ENCODE data around the gene EIF4G1.

EIF4G1 gene

DNA sequence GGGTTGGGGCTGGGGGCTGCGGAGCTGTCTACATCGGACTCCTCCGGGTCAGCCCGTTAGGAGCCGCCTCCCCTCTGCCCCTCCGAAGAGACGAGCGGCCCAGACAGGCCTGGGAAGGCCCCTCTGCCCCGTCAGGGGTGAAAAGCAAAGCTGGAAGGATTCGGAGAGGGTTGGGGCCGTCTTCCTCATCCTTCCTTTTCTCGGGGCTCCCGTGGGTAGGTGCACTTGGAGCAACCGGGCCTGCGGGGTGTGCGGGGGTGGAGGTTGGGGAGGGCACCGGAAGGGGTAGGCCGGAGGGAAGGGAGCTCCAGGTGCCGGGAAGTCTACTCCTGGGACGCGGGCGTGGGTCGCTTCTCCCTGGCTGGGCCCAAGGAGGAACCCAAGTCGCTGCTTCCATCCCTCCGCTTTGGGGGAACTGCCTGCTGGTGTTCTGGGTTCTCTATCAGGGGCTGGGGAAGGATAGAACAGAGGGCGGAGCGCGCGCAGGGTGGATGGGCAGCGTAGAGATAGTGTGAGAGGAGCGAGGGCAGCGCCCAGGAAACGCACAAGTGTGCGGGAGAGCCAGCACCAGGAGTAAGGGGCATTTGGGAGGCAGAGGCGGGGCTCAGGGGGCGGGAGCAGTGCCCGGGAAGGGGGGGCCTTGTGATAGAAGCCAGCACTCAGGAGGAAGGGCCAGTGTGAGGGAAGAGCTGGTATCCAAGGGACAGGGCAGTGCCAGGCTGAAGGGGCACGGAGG lies 47.7 kb downstream of the EIF4G1 start:
- peak in 1 of 2 donors; percentile 20 for DNase-seq (ENCODE audit: low read depth in 1 of 2, low spot score in 1 of 2)

GRCh38 chr3:184362668-184363546 lies 48.5 kb downstream of the EIF4G1 start:
- peak; percentile 87 to 91 for DNase-seq (ENCODE audit: low read depth in 1 of 2, low spot score in 1 of 2)

DNA sequence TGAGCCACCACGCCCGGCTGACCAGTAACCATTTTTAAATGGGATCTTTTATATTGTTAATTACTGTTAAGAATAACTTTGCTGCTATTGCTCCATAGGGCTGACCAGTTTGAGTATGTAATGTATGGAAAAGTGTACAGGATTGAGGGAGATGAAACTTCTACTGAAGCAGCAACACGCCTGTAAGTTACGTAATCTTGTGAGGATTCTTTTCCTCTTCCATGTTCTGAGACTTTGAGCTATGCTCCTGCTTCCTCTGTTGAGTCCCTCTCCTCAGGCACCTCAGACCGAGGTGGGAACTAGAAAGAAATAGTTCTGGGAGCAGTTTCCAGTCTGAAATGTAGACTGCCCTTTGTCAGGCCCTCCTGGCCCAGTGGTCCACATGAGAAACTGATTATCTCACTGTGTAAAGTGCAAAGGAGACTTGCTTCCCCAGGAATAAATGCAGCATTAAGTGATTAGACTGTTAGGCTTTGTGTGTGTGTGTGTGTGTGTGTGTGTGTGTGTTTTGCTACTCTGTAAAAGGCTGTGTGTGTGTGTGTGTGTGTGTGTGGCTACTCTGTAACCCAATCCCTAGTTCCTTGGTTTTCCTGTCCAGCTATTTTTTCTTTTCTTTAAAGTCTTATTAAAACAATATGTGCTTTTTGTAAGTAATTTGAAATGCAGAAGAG lies 52.3 kb downstream of the EIF4G1 start:
- no peak for DNase-seq (ENCODE audit: low read depth in 1 of 2, low spot score in 1 of 2)

- no peak for DNase-seq (ENCODE audit: low read depth in 1 of 2, low spot score in 1 of 2)
Measured at GRCh38 chr3:184368116-184368515, 53.7 kb downstream of the EIF4G1 start.

DNA sequence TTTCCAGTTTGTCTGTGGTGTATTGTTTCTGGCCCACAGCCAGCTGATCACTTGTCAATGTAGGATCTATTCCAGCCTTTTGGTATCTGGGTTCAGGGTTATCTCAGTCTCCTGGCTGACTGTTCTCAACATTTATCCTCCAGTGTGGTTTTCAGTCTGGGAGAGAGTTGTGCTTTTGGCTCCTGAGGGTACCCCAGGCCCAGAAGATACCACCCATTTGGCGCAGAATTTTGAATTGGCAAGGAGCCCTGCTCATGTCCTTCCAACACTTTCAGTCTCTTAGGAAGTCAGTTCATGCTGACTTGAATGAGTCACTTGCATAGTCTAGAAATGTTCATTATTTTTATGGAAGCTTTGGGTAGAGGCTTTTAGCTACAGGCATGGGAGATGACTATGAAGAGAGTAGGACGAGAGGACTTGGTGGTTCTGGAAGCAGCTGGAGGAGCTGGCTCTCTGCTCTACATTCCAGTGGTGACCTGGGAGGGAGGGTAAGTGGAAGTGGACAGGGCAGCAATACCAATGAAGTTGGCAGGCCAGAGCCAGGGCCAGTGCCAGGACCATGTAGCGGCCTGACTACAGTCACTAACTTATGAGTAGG lies 54.3 kb downstream of the EIF4G1 start:
- DNase-seq (ENCODE audit: low read depth in 1 of 2, low spot score in 1 of 2), result no peak

- DNase-seq (ENCODE audit: low read depth in 1 of 2, low spot score in 1 of 2), result peak in 1 of 2 donors; percentile 21
Measured at GRCh38 chr3:184371570-184372018, 57.2 kb downstream of the EIF4G1 start.

DNA sequence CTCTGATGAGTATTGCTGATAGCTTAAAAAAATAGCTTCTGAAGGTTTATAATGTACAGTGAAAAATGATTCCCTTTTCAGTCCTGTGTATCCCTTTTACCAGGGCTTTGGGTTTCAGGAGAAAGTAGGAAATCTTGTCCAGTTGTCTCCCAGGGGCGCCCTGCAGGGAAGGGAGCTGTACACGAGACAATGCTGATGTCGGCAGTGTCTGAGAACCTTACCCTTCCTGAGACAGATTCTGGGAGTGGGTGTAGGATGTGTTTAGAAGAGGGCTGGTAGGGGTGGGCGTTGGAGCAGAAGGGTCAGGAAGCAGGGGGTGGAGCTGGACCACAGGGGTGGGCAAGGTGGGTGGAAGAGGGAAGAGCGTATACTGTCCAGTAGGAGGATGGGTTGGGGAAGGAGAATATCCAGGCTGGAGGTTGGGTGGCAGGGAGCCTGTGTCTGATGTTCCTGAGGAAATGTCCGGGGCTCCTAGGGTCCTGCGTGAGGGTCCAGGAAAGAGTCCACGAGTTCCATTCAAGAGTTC lies 58.0 kb downstream of the EIF4G1 start:
- DNase-seq (ENCODE audit: low read depth in 1 of 2, low spot score in 1 of 2), result no peak

GRCh38 chr3:184372911-184373310 lies 58.5 kb downstream of the EIF4G1 start:
- no peak for DNase-seq (ENCODE audit: low read depth in 1 of 2, low spot score in 1 of 2)

GRCh38 chr3:184373422-184373821 lies 59.0 kb downstream of the EIF4G1 start:
- no peak for DNase-seq (ENCODE audit: low read depth in 1 of 2, low spot score in 1 of 2)

DNA sequence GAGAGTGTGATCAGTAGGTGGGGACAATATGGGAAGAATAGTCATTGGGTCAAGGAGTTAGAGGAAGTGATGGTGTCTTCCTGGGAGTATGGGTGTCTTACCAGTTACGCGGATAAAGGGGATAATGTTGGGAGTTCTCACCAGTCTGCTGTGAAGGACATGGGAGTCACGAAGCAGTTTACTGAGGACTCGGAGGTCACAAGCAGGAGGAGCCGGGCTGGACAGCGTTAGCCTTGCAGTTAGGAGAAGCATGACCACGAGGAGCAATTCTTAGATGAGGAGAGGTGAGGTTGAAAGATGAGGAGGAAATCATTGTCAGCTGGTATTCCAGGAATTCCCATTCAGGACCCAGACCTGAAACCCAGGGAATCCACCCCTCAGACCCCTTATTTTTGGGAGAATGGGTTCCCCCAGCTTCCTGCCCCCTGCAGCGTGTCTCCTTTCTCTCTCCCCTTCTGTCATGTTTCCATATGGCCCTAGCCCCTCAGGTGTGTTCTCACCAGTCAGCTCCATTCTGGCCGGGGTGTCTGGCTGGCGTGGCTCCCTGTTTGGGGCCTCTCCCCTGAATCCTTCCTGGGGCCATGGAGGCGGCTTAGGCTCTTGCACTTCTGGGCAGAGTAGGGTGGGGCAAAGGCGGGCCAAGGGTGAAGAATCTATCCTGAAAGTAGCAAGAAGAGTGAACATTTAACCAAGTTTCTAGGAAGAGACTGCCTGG lies 61.5 kb downstream of the EIF4G1 start:
- no peak for DNase-seq (ENCODE audit: low read depth in 1 of 2, low spot score in 1 of 2)

GRCh38 chr3:184377374-184377773 lies 63.0 kb downstream of the EIF4G1 start:
- DNase-seq (ENCODE audit: low read depth in 1 of 2, low spot score in 1 of 2), result no peak

GRCh38 chr3:184377882-184378445 lies 63.6 kb downstream of the EIF4G1 start, which contains the start of gene THPO:
Gene THPO, minus strand, starts transcription at chr3:184378207. Its CDS starts 1,948 bp downstream, at chr3:184376259.
- no peak for DNase-seq (ENCODE audit: low read depth in 1 of 2, low spot score in 1 of 2)

- DNase-seq (ENCODE audit: low read depth in 1 of 2, low spot score in 1 of 2), result no peak
Measured at GRCh38 chr3:184378651-184379357, 64.4 kb downstream of the EIF4G1 start.

- no peak for DNase-seq (ENCODE audit: low read depth in 1 of 2, low spot score in 1 of 2)
Measured at GRCh38 chr3:184379358-184380184, 65.2 kb downstream of the EIF4G1 start, which contains the start of gene CHRD. Gene CHRD, plus strand, starts transcription at chr3:184380054. Its CDS starts 265 bp downstream, at chr3:184380319.

DNA sequence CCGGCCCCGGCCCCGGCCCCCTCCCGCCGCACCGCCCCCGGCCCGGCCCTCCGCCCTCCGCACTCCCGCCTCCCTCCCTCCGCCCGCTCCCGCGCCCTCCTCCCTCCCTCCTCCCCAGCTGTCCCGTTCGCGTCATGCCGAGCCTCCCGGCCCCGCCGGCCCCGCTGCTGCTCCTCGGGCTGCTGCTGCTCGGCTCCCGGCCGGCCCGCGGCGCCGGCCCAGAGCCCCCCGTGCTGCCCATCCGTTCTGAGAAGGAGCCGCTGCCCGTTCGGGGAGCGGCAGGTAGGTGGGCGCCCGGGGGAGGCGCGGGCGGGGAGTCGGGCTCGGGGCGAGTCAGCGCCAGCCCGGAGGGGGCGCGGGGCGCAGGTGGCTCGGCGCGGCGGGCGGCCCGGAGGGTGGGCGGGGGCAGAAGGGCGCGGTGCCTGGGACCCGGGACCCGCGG lies 65.8 kb downstream of the EIF4G1 start:
- no peak for DNase-seq (ENCODE audit: low read depth in 1 of 2, low spot score in 1 of 2)

- DNase-seq (ENCODE audit: low read depth in 1 of 2, low spot score in 1 of 2), result no peak
Measured at GRCh38 chr3:184380627-184381260, 66.3 kb downstream of the EIF4G1 start.

Data from activated T-helper 1 cell treated with anti-CD3 and anti-CD28 coated beads, Interleukin-2, amount 50 U/mL, for 16 hours (primary cell).